ENCODE data around the gene DNAJC21.

The DNAJC21 gene

DNA sequence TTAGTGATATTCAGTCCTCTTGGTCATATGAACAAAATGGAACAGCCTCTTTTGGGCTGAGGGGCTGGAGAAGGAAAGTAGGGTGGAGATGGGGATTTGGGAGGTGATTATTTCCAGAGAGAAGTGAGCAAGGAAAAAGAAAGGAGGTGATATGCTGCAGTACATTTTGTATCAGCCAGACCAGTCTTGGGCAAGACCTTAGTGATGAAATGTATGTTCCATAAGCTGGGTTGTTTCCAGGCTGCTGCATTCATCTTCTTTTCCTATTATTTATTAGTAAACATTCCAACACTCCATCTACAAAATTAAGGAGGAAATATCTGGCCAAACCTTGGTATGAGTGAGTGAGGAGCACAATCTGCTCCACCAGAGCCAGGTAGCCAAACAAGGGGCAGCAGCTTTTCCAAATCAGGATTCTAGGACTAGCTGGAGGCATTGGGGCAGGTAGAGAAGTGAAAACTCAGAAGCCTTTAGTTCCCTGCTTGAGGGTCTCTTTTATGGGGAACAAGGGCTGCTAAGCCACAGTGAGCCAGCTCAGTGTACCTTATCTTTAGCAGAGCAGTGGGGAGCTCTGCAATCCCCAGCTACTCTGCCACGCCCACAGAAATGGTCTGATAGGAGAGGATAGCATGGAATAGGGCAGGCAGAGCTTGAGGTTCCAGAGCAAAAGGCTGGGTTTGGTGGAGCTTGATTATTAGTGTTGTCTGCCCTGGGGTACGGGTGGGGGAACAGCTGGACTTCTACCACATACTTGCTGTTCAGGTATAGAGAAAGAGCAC, 33.5 kb upstream of the DNAJC21 start:
- TF ChIP-seq, protein P1, sequence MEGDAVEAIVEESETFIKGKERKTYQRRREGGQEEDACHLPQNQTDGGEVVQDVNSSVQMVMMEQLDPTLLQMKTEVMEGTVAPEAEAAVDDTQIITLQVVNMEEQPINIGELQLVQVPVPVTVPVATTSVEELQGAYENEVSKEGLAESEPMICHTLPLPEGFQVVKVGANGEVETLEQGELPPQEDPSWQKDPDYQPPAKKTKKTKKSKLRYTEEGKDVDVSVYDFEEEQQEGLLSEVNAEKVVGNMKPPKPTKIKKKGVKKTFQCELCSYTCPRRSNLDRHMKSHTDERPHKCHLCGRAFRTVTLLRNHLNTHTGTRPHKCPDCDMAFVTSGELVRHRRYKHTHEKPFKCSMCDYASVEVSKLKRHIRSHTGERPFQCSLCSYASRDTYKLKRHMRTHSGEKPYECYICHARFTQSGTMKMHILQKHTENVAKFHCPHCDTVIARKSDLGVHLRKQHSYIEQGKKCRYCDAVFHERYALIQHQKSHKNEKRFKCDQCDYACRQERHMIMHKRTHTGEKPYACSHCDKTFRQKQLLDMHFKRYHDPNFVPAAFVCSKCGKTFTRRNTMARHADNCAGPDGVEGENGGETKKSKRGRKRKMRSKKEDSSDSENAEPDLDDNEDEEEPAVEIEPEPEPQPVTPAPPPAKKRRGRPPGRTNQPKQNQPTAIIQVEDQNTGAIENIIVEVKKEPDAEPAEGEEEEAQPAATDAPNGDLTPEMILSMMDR (conservative IDR thresholded peaks at IDR 0.05), result no peak

DNA sequence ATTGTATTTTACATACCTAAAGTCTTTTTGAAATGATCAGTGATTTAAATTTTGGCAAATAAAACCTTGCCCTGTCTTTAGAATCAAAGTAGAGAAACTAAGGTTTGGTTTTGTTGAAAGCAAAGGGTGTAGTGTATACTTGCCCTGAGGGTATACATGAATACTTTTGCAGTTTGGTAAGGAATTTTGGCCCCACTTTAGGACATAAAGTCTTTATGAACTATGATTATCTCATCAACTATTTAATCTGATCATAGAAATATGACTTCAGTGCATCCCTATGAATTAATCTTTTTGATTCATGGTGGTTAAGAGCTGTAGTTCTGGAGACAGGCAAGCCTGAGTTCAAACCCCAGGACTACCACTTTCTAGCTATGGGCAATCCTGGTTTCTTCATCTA, 31.7 kb upstream of the DNAJC21 start:
- no peak overlapping the region; the same call in 1 of the 2 replicates for H3K27ac ChIP-seq
- TF ChIP-seq, protein P1 (conservative IDR thresholded peaks at IDR 0.05), result no peak

More for the DNA sequence above, 33.5 kb upstream of the DNAJC21 start:
- no peak overlapping the region for H3K27ac ChIP-seq

DNA sequence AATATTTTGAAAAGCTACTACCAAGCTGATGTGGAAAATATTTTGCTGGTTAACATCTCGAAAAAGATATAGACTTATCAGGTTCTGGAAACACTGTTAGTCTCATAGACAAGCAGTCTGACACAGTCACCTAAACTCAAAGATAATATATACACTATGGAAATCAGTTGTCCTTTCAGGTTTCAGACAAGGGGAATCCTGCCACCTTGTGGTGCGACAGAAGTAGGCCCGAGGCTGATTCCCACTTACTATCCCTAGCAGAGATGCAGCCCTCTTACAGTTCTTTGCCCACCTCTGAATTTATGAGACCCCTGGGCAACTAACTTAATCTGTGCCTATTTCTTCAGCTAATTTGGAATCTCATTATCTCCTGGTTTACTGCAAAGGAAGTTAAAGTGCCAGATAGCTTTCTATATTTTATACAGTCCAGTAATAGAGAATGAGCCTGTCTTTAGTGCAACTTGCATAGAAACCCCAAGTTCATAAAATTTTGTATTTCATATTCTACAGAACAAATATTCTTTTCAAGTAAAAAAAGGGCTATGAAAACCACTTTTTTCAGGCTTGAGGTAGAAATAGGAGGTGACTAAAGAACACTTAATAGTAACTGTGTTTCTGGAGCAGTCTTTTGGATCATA, 31.0 kb upstream of the DNAJC21 start:
- TF ChIP-seq, protein P1 (conservative IDR thresholded peaks at IDR 0.05), result peak; percentile 95
- H3K27ac ChIP-seq, result no peak overlapping the region; the same call in 1 of the 2 replicates

DNA sequence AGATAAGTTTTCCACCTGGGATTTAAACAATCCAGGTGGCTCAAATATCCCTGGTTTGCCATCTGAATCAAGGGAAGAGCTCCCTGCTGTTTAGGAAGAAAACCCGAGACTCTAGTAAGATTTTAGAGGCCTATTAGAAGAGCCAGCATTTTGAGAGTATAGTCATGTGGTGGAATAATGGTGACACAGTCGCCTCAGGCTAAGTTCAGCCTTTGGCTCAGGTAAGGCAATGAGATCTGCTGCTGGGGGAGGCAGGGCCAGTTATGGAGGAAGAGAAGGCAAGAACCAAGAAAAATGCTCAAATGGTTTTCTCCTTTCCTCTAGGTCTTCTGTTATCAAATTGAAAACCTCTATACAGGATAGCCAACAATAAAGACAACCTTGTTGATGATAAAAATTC, 30.3 kb upstream of the DNAJC21 start:
- TF ChIP-seq, protein P1 (conservative IDR thresholded peaks at IDR 0.05), result no peak
- no peak overlapping the region for H3K27ac ChIP-seq

DNA sequence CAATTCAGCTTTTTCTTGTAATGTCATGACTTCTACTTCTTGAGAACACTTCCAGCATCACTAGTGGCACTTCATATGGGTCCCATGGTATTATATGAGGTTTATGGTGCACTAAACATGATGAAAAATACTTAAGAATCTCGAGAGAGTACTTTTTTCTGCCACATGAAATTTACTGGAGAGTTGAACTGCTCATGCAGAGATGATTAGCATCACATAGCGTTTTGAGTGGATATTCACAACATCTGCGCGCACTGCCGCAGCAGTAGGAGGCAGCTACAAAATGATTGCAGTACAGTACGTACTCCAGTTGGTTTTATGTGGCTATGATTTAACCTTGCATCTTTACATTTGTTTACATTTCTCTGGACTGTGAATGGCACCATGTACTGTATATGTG, 28.7 kb upstream of the DNAJC21 start:
- TF ChIP-seq, protein P1 (conservative IDR thresholded peaks at IDR 0.05), result no peak
- H3K27ac ChIP-seq, result no peak overlapping the region

DNA sequence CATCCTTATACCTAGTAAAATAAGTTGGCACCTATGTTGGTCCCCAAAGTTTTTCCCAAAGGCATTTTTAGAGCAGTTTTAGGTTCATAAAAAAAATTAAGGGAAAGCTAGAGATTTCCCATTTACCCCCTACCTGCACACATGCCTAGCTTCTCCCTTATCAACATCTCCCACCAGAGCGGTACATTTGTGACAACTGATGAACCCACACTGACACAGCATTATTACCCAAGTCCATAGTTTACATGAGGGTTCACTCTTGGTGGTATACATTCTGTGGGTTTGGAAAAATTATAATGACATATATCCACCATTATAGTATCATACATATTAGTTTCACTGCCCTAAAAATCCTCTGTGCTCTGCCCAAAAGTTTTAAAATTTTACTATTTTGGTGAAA, 26.1 kb upstream of the DNAJC21 start:
- TF ChIP-seq, protein P1 (conservative IDR thresholded peaks at IDR 0.05), result no peak

DNA sequence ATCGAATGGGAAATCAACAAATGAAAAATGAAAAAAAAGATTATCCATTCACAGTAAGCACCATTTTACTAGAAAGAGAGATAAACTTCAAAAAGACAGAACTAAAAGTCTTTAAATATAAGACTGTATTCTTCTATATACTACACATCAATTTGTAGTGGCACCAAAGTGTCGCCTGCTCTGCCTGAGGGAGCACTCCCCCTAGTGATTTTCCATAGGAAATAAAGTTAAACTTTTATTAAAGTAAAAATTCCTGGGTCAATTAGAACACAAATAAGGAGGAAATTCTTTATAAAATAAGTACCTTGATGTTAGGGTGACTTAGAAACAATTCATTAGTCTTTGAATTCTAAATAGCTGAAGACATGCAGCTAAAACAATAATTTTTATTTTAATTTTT, 23.8 kb upstream of the DNAJC21 start:
- TF ChIP-seq, protein P1 (conservative IDR thresholded peaks at IDR 0.05), result peak; percentile 88
- H3K27ac ChIP-seq, result no peak overlapping the region

More for the DNA sequence above, 26.1 kb upstream of the DNAJC21 start:
- no peak overlapping the region for H3K27ac ChIP-seq

Measured in VCaP (cell line).